GM18870 (cell line): Measurements from ENCODE around the gene TRIM65.

Experiments used
- ATAC-seq: cut with Tn5 transposase; IDR thresholded peaks from one replicate; pipeline ENCODE4 v1.9.1; 2021; ENCODE audit warnings: moderate library complexity; ENCODE audit not compliant: unreplicated experiment

TRIM65 gene

DNA sequence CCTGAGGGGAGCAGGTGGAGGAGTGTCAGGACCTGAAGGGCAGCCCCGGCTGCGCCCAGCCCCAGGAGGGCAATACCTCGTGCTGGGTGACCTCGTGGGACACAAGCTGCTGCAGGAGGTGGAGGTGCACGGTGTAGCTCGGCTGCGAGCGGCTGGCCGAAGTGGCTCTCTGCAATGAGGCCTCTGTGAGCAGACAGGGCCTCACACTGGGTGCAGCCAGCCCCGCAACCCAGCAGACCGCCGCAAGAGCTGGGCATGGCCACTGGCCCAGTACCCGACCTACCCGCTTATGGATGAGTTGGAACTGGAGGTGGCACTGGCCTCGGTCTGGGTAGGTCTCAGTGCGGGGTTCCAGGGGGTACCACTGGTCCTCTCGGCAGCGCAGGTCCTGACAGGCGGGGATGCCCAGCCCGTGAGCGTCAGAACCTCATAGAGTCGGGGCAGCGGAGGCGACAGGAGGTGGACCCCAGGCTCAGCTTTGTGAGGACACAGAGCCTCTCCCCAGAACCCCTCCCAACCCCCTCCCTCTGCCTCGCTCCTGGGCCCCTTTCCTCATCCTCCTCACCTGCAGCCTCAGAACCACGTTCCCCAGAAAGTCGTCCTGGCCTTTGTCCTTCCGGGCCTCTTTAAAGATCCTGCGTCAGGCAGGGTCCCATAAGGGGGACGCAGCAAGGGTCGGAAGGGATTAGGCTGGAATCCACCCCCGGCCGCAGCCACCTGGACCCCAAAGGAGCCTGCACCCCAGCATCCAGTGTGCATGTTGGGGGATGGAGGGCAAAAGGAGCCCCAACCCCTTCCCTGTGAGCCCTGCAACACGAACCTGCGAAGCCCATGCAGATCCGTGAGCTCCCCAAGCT is 56.6 kb downstream of the TRIM65 start:
- no peak for ATAC-seq
